Raji (cell line): ENCODE results near the gene HEATR3.

Experiments used
- POLR2A ChIP-seq: IDR thresholded peaks from 2 replicates; pipeline ENCODE4 v1.6.1; 2011; ENCODE audit warnings: low read depth, low read length, control low read depth; ENCODE audit not compliant: insufficient read depth

HEATR3 gene

DNA sequence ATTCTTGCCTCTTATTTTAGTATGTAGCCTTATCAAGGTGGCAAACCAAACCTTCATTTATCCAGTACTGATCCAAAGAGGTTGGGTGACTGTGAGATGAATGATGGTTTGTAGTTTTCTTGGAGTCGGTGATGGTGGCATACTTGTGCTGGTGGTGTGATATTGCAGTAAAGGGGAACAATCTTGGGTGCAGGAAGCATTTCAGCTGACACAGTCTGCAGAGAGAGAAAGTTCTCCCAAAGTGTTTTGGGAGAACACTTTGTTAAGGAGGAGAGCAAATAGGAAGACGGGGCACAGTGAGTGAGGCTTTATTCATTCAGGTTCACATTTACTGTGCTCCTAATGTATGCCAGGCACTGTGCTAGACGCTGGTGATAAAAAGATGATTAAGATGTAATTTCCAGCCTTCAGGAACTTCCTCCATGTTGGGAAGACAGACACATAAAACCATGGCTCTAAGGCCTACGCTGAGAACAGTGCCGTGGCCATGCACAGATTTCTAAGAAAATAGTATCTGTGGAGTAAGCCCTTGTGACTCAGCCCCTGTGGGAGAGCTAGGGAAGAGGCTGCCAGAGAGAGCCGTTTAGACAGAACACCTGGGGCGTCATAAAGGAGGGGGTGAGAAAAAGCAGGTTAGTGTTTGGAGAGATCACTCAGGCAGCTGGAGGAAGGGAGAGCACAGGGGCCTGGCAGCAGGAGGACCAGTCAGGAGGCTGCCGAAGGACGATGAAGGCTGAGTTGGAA is 13.8 kb downstream of the HEATR3 start:
- TF ChIP-seq POLR2A: no peak

GRCh38 chr16:50081428-50082018 is 15.8 kb downstream of the HEATR3 start:
- no peak for TF ChIP-seq POLR2A

GRCh38 chr16:50083996-50084395 is 18.2 kb downstream of the HEATR3 start:
- TF ChIP-seq POLR2A: no peak

DNA sequence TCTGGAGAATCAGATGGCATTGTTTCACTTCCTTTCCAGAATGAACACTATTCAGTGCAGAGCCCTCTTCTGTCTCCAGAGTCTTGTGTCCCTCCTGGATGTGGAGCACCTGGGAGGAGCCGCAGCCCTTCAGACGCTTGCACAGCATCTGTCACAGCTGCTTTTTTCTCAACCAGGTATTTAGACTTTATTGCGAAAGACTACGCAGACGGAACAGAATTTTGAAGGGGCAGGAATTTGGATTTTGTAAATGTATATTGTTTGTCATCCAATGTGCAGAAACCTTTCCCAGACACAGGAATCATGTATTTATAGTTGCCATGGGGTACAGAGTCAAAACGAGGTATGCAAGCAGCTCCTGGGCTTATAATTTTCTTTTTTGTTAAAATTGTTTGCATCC is 20.4 kb downstream of the HEATR3 start:
- TF ChIP-seq POLR2A: no peak

DNA sequence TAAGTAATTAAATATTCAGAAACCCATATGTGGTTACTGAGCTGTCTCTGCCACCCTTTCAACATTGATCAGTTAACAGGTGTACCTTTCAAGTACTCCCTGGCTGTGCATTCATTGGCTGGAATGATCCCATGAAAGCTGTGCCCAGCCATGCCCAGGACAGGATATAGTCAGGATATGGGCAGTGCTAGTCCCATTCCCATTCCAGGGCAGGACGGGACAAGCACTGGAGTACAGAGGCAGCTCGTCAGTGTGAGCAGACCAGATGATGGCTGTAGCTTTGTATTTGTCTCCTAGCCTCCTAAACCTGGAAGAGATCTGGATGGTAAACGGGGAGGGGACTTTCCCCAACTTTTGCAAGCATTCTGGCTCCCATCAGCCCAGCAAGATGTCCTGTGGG is 22.5 kb downstream of the HEATR3 start:
- no peak for TF ChIP-seq POLR2A

GRCh38 chr16:50092891-50093290 is 27.1 kb downstream of the HEATR3 start:
- no peak for TF ChIP-seq POLR2A

GRCh38 chr16:50093607-50094539 is 28.1 kb downstream of the HEATR3 start:
- no peak for TF ChIP-seq POLR2A

DNA sequence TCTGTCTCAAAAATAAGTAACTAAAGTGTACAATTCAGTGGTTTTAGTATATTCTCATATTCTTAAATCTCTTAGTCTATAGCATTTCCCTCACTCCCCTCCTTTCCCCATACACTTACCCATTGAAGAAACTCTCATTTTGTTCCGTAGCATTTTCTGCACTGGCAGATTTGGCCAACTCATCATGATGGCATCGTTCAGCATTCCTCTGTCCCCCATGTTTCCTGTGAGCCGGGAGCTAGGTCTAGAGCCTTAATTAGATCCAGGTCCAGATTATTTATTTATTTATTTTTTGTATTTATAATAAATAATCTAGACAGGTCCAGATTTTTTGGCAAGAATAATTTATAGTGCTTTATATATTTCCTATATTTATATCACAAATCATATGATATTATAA is 31.0 kb downstream of the HEATR3 start:
- TF ChIP-seq POLR2A: no peak

GRCh38 chr16:50099957-50100648 is 34.3 kb downstream of the HEATR3 start:
- TF ChIP-seq POLR2A: no peak

- no peak for TF ChIP-seq POLR2A
These were observed 36.4 kb downstream of the HEATR3 start for GRCh38 chr16:50102051-50102746.

DNA sequence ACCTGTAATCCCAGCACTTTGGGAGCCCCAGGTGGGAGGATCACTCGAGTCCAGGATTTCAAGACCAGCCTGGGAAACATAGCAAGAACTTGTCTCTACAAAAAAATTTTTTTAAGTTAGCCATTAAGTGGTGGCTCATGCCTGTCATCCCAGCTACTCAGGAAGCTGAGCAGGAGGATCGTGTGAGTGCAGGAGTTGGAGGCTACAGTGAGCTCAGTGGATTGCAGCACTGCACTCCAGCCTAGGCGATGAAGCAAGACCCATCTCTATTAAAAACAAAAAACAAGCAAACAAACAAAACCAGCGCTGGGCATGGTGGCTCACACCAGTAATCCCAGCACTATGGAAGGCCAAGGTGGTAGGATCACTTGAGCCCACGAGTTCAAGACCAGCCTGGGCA is 38.0 kb downstream of the HEATR3 start:
- no peak for TF ChIP-seq POLR2A

GRCh38 chr16:50114357-50115129 is 48.8 kb downstream of the HEATR3 start:
- no peak for TF ChIP-seq POLR2A

- no peak for TF ChIP-seq POLR2A
These were observed 54.9 kb downstream of the HEATR3 start for GRCh38 chr16:50120711-50121110.

DNA sequence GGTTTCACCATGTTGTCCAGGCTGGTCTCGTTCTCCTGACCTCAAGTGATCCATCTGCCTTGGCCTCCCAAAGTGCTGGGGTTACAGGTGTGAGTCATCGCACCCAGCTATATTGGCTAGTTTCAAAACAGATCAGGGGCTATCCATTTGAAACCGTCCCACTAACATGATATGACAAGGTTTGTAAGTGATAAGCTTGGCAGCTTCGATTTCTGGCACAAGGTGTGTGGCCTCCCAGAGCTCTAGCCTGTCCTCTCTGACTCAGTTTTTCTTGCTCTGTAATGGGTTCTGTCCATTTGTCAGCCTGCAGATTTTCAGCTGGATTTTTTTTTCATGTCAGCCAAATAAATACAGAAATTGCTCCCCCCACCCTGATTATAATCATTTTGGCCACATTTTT is 55.5 kb downstream of the HEATR3 start:
- TF ChIP-seq POLR2A: no peak
